DOHH2 (cell line): ENCODE measurements around the gene B4GALNT1.

Experiments used
- H3F3A ChIP-seq: fragments of 200-600 bp; sonication (generic), shearing (Covaris generic); 2 replicates; pipeline ENCODE4 v1.6.0; 2016; ENCODE audit warnings: antibody characterized with exemption, mild to moderate bottlenecking; ENCODE audit not compliant: control insufficient read depth, insufficient read depth
- H3K27ac ChIP-seq: fragments of 200-600 bp; sonication (generic); 2 replicates; pipeline ENCODE4 v1.5.1; 2014; ENCODE audit warnings: low read depth, mild to moderate bottlenecking, low read length, moderate library complexity
- H3K27me3 ChIP-seq: fragments of 200-600 bp; sonication (generic); 2 replicates; pipeline ENCODE4 v1.6.1; 2014; ENCODE audit warnings: mild to moderate bottlenecking, low read length, mixed read lengths; ENCODE audit not compliant: control insufficient read depth
- H3K36me3 ChIP-seq: fragments of 200-600 bp; sonication (generic); 2 replicates; pipeline ENCODE4 v1.6.1; 2014; ENCODE audit warnings: mild to moderate bottlenecking, low read length, moderate library complexity, mixed read lengths; ENCODE audit not compliant: control insufficient read depth
- H3K4me1 ChIP-seq: fragments of 200-600 bp; sonication (generic); 2 replicates; pipeline ENCODE4 v1.6.1; 2014; ENCODE audit warnings: mild to moderate bottlenecking, low read length, mixed read lengths; ENCODE audit not compliant: control insufficient read depth
- H3K4me2 ChIP-seq: fragments of 200-600 bp; sonication (generic); 2 replicates; pipeline ENCODE4 v1.6.0; 2014; ENCODE audit warnings: mild to moderate bottlenecking, low read length, moderate library complexity
- H3K4me3 ChIP-seq: fragments of 200-600 bp; sonication (generic); 2 replicates; pipeline ENCODE4 v1.5.1; 2014; ENCODE audit warnings: mild to moderate bottlenecking, low read length, mixed read lengths
- H3K79me2 ChIP-seq: fragments of 200-600 bp; sonication (generic); 2 replicates; pipeline ENCODE4 v1.6.1; 2014; ENCODE audit warnings: mild to moderate bottlenecking, low read length, mixed read lengths; ENCODE audit not compliant: control insufficient read depth
- H3K9me2 ChIP-seq: fragments of 200-600 bp; sonication (generic); replicated peaks from 2 replicates; pipeline ENCODE4 v1.6.1; 2014; ENCODE audit warnings: mild to moderate bottlenecking, low read length, mixed read lengths; ENCODE audit not compliant: control insufficient read depth
- H3K9me3 ChIP-seq: fragments of 200-600 bp; sonication (generic); 2 replicates; pipeline ENCODE4 v1.6.1; 2014; ENCODE audit warnings: antibody characterized with exemption, low read length, mixed read lengths; ENCODE audit not compliant: control insufficient read depth, insufficient read depth
- H4K20me1 ChIP-seq: fragments of 200-600 bp; sonication (generic); 2 replicates; pipeline ENCODE4 v1.6.0; 2014; ENCODE audit warnings: low read depth, mild to moderate bottlenecking, antibody characterized with exemption, low read length, moderate library complexity; ENCODE audit not compliant: control insufficient read depth, insufficient read depth
- EZH2phosphoT487 ChIP-seq: fragments of 200-600 bp; sonication (generic); IDR thresholded peaks from 2 replicates; pipeline ENCODE4 v1.6.1; 2017; ENCODE audit warnings: borderline replicate concordance, mild to moderate bottlenecking, antibody characterized with exemption, low read length, moderate library complexity, mixed read lengths
- TF ChIP-seq, protein P1 (sequence below): fragments of 200-600 bp; sonication (generic); IDR thresholded peaks from one replicate; pipeline ENCODE4 v1.5.1; 2014; ENCODE audit warnings: antibody characterized with exemption, mild to moderate bottlenecking, low read depth, low read length; ENCODE audit not compliant: poor library complexity, severe bottlenecking

B4GALNT1 gene

DNA sequence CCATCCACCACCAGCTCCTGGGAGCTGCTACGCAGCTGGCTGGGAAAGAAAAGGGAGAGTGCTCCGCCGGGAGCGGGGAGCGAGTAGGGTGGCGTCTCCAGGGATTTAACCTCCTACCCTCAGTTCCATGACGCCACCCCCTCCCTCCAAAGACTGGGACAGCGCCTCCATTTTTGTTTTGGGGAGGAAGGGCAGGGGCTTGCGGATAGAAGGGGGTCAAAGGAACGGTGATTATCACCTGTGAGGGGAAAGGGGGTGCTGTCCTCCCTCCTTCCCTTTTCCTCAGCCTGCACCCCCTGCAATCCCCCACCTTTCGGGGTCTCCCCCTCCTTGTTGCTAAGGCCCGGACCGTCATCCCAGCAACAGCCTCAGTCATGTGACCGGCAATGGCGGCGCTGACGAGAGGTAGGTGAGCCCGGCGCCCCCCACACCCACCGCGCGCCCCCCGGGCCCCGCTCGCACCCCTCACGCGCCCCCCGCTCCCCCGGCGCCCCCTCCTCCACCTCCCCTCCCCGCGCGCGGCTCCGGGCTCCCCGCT, 28.5 kb downstream of the B4GALNT1 start, which contains the start of gene DTX3:
Gene DTX3, plus strand, starts transcription at position 371 of the 538 bp plus-strand sequence. CDS start 1,694 bp downstream, outside the sequence.
- Histone ChIP-seq H3K9me3 (no peaks in the 10 kb centered on the region), H3K27ac (no peak within 1 kb of the TSS), H3F3A (peaks cover 3% of the 10 kb centered on the region; the same call in 1 of the 2 replicates), H4K20me1 (no peaks in the 10 kb centered on the region), H3K36me3 (peaks cover 6% of the 10 kb centered on the region; the same call in 1 of the 2 replicates), H3K27me3 (peaks cover 26% of the 10 kb centered on the region), H3K4me2 (peak within 1 kb of the TSS; percentile 50), H3K4me1 (peaks cover 2% of the 10 kb centered on the region; the same call in 1 of the 2 replicates), H3K9me2 (no peaks in the 10 kb centered on the region), H3K79me2 (no peaks in the 10 kb centered on the region), H3K4me3 (peak within 1 kb of the TSS; percentile 66)
- TF ChIP-seq, protein P1, sequence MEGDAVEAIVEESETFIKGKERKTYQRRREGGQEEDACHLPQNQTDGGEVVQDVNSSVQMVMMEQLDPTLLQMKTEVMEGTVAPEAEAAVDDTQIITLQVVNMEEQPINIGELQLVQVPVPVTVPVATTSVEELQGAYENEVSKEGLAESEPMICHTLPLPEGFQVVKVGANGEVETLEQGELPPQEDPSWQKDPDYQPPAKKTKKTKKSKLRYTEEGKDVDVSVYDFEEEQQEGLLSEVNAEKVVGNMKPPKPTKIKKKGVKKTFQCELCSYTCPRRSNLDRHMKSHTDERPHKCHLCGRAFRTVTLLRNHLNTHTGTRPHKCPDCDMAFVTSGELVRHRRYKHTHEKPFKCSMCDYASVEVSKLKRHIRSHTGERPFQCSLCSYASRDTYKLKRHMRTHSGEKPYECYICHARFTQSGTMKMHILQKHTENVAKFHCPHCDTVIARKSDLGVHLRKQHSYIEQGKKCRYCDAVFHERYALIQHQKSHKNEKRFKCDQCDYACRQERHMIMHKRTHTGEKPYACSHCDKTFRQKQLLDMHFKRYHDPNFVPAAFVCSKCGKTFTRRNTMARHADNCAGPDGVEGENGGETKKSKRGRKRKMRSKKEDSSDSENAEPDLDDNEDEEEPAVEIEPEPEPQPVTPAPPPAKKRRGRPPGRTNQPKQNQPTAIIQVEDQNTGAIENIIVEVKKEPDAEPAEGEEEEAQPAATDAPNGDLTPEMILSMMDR: no peak
- no peak for TF ChIP-seq EZH2phosphoT487

DNA sequence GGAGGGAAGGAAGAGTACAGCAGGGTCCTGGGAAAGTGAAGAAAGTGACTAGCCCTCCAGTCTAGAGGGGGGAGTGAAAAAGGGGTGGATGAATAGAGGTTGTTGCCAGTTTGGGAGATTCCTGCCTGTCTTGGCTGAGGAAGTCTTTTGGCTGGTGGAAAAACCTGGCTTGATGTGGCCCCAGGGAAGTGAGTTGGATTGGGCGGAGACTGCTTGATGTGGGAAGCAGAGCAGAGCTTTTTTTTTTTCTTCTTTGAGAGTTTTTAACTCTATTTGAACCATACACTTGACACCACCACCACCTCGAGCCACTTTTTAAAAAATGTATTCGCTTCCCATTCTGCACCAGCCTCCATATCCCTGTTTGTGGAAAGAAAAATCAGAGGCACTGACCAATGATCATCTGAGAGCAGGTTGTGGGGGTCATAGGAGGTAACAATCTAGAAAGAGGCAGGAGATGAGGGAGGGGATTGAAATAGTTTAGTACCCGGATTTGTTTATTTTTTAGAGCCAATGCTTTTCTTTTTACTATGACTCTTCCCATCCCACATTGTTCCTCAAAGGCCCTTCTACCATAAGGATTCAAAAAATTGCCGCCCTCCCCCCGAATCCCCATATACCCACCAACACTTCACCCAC, 29.1 kb downstream of the B4GALNT1 start:
- H4K20me1 ChIP-seq: no peaks in the 10 kb centered on the region
- H3K36me3 ChIP-seq: peaks cover 7% of the 10 kb centered on the region; the same call in 1 of the 2 replicates
- no peak for TF ChIP-seq EZH2phosphoT487
- TF ChIP-seq, protein P1: no peak
- H3K9me3 ChIP-seq: no peaks in the 10 kb centered on the region
- H3F3A ChIP-seq: peaks cover 3% of the 10 kb centered on the region; the same call in 1 of the 2 replicates
- H3K9me2 ChIP-seq: no peaks in the 10 kb centered on the region
- peaks cover 24% of the 10 kb centered on the region for H3K27me3 ChIP-seq
- H3K4me2 ChIP-seq: peak overlapping the region; percentile 50
- H3K4me1 ChIP-seq: peaks cover 2% of the 10 kb centered on the region; the same call in 1 of the 2 replicates
- H3K79me2 ChIP-seq: no peaks in the 10 kb centered on the region
- H3K27ac ChIP-seq: no peak overlapping the region
- peak overlapping the region; percentile 66 for H3K4me3 ChIP-seq

DNA sequence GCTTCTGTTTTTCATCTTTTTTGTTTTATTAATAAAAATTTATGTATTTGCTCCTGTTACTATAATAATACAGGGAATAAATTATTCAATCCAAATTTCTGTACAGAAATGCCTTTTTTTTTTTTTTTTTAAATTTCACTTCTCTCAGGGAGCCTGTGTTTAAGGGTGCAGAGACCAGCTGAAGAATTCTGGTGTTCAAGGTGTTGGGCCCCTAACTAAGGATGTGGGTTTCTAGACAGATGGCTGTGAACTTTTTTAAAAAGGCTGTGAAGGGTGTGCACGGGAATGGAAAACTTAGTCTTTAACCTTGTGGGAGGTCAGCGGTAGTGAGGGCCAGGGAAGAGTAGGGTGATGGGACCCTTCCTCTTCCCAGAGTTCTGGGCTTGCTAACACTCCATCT, 29.7 kb downstream of the B4GALNT1 start:
- Histone ChIP-seq H3K36me3 (peaks cover 11% of the 10 kb centered on the region; the same call in 1 of the 2 replicates), H3K4me2 (no peak overlapping the region), H3K79me2 (no peaks in the 10 kb centered on the region), H3K9me2 (no peaks in the 10 kb centered on the region), H3F3A (peaks cover 3% of the 10 kb centered on the region; the same call in 1 of the 2 replicates), H3K4me1 (peaks cover 2% of the 10 kb centered on the region; the same call in 1 of the 2 replicates), H3K27ac (no peak overlapping the region), H4K20me1 (no peaks in the 10 kb centered on the region), H3K4me3 (no peak overlapping the region), H3K27me3 (peaks cover 23% of the 10 kb centered on the region), H3K9me3 (no peaks in the 10 kb centered on the region)
- no peak for TF ChIP-seq EZH2phosphoT487
- TF ChIP-seq, protein P1: no peak
